CD4-positive, alpha-beta T cell (primary cell): ENCODE measurements around the gene C2orf92. TPM values are rescaled to one million over a fixed set of nuclear protein-coding genes. Genes with fewer than 3 reads are reported as not detected.

Experiments used
- ATAC-seq: fragments of 200-7000 bp; cut with Tn5 transposase; one replicate; pipeline ENCODE4 v1.10.0; 2022; ENCODE audit warnings: mild to moderate bottlenecking; ENCODE audit not compliant: poor library complexity
- CTCF ChIA-PET: fragments of 350-600 bp; sonication (Branson Sonifier 250); formaldehyde crosslinking; loops from one replicate; lab custom pipeline; 2021; ENCODE audit warnings: antibody characterized with exemption, inconsistent platforms; lab: Charles Lee
- POLR2A ChIA-PET: fragments of 350-600 bp; sonication (Branson Sonifier 250); formaldehyde crosslinking; loops from one replicate; lab custom pipeline; 2021; ENCODE audit warnings: antibody characterized with exemption, inconsistent platforms; lab: Charles Lee
- DNase-seq, 14 experiments: peaks; one replicate each; pipeline ENCODE4 v3.0.0-alpha.2; 2013 to 2020; ENCODE audit warnings: mixed read lengths in 2 of 14
- H3K27ac ChIP-seq, 2 donors: one replicate each; pipeline versions ENCODE4 v1.5.1 to v1.7.0; 2013; ENCODE audit warnings: low read length in 2 of 2, low read depth in 1 of 2, mild to moderate bottlenecking in 1 of 2
- H3K27me3 ChIP-seq, 2 experiments: 1 replicate in 1 of 2; 2 replicates in 1 of 2; pipeline versions ENCODE4 v1.6.1 to v1.7.0; 2013; ENCODE audit warnings: low read length in 2 of 2, control low read depth in 1 of 2, mild to moderate bottlenecking in 1 of 2, moderate library complexity in 1 of 2; ENCODE audit not compliant: insufficient read depth in 2 of 2, control insufficient read depth in 1 of 2
- H3K36me3 ChIP-seq: one replicate; pipeline ENCODE4 v1.6.1; 2013; ENCODE audit warnings: low read length, control low read depth; ENCODE audit not compliant: insufficient read depth
- H3K4me1 ChIP-seq: one replicate; pipeline ENCODE4 v1.6.1; 2013; ENCODE audit warnings: low read length, control low read depth; ENCODE audit not compliant: insufficient read depth
- H3K4me3 ChIP-seq: one replicate; pipeline ENCODE4 v1.5.1; 2013; ENCODE audit warnings: mild to moderate bottlenecking, low read length, moderate library complexity
- H3K9me3 ChIP-seq, 2 experiments: 1 replicate in 1 of 2; 2 replicates in 1 of 2; pipeline versions ENCODE4 v1.6.1 to v1.7.0; 2013; ENCODE audit warnings: low read length in 2 of 2, mild to moderate bottlenecking in 2 of 2, control low read depth in 1 of 2, moderate library complexity in 1 of 2; ENCODE audit not compliant: control insufficient read depth in 1 of 2, insufficient read depth in 1 of 2
- H3K27ac Mint-ChIP-seq: one replicate; pipeline ENCODE4 v1.8.0; 2020; ENCODE audit warnings: mixed read lengths
- H3K27me3 Mint-ChIP-seq: one replicate; pipeline ENCODE4 v1.8.0; 2021; ENCODE audit warnings: mixed read lengths
- H3K36me3 Mint-ChIP-seq: one replicate; pipeline ENCODE4 v1.8.0; 2021; ENCODE audit warnings: low read depth, mixed read lengths
- H3K4me1 Mint-ChIP-seq: one replicate; pipeline ENCODE4 v1.8.0; 2021; ENCODE audit warnings: low read depth, mixed read lengths
- H3K4me3 Mint-ChIP-seq: one replicate; pipeline ENCODE4 v1.8.0; 2020; ENCODE audit warnings: mild to moderate bottlenecking, mixed read lengths
- H3K9me3 Mint-ChIP-seq: one replicate; pipeline ENCODE4 v1.8.0; 2020; ENCODE audit warnings: mixed read lengths
- CTCF ChIP-seq: fragments of 200-600 bp; IDR thresholded peaks from one replicate; pipeline ENCODE4 v1.8.0; 2022; ENCODE audit warnings: antibody characterized with exemption, mild to moderate bottlenecking
- intact Hi-C, 2 experiments: fragments of 100-400 bp; cut with DNase I in 1 of 2; cut with micrococcal nuclease in 1 of 2; formaldehyde crosslinking; loops; one replicate each; pipeline versions ENCODE4 v1.15.1 to v1.9.0; 2023 to 2025; cut with DNase I, micrococcal nuclease
- total RNA-seq, 174 experiments: library from RNA in 2 of 174; stranded (reverse) in 2 of 174; gene quantifications; one replicate each; pipeline ENCODE4 v1.2.3 and lab custom pipeline; 2021 to 2026

Gene C2orf92
- total RNA-seq, 2 experiments from 2014 or later: 12.4 to 13.4 TPM

GRCh38 chr2:97712693-97713295 lies 43.3 kb downstream of the C2orf92 start:
- CTCF ChIA-PET: interaction anchor here (0.6 to 2.3 kb wide), 7 partner anchors 13 to 122 kb away, joined by 3 to 15 read pairs (median 7); no protein-coding TSS in a partner anchor
- peaks cover 82% of the 10 kb centered on the region for H3K4me1 ChIP-seq

GRCh38 chr2:97713296-97714083 lies 44.0 kb downstream of the C2orf92 start, which contains the start of gene ZAP70:
TSS of gene ZAP70 (plus strand) at chr2:97713576. CDS start at chr2:97724037, 10,461 bp downstream.
- peak within 1 kb of the TSS; percentile 76 for H3K4me3 ChIP-seq

More at GRCh38 chr2:97712693-97713295, 43.3 kb downstream of the C2orf92 start:
- intact Hi-C loops: loop anchor here (2.0 to 10.0 kb wide), 4 partner anchors 16 to 1112 kb away; partner anchors contain the start of genes ACTR1B (in 1 of the 2) and TMEM131 (in 1 of the 2)
- Mint-ChIP-seq H3K4me3 (peak overlapping the region; percentile 99), H3K27me3 (no peaks in the 10 kb centered on the region), H3K27ac (peak overlapping the region; percentile 98), H3K9me3 (no peaks in the 10 kb centered on the region), H3K36me3 (peaks cover 45% of the 10 kb centered on the region), H3K4me1 (peaks cover 77% of the 10 kb centered on the region)
- H3K9me3 ChIP-seq: no peaks in the 10 kb centered on the region
- TF ChIP-seq CTCF: no peak
- POLR2A ChIA-PET: interaction anchor here (0.9 to 3.7 kb wide), 12 partner anchors 11 to 752 kb away, joined by 3 to 42 read pairs (median 8); partner anchors contain the start of genes ACTR1B, ANKRD36B and COX5B
- peak; percentile 15 for ATAC-seq
- H3K4me3 ChIP-seq: peak overlapping the region; percentile 76
- H3K27me3 ChIP-seq: no peaks in the 10 kb centered on the region
- peak overlapping the region; percentile 79 to 88 for H3K27ac ChIP-seq
- peaks cover 25% of the 10 kb centered on the region for H3K36me3 ChIP-seq
- peak in 7 of 14 experiments; percentile 19 to 69 (median 39) for DNase-seq

More at GRCh38 chr2:97713296-97714083, 44.0 kb downstream of the C2orf92 start, which contains the start of gene ZAP70:
- intact Hi-C loops: loop anchor here (2.0 to 10.0 kb wide), 4 partner anchors 15 to 1111 kb away; partner anchors contain the start of genes ACTR1B (in 1 of the 2) and TMEM131 (in 1 of the 2)
- Mint-ChIP-seq H3K4me3 (peak within 1 kb of the TSS; percentile 99), H3K4me1 (peaks cover 84% of the 10 kb centered on the region), H3K36me3 (peaks cover 52% of the 10 kb centered on the region), H3K27ac (peak within 1 kb of the TSS; percentile 98), H3K9me3 (no peaks in the 10 kb centered on the region), H3K27me3 (no peaks in the 10 kb centered on the region)
- CTCF ChIA-PET: interaction anchor here (0.6 to 2.3 kb wide), 6 partner anchors 13 to 123 kb away, joined by 3 to 15 read pairs (median 8); no protein-coding TSS in a partner anchor
- Histone ChIP-seq H3K27me3 (no peaks in the 10 kb centered on the region), H3K4me1 (peaks cover 89% of the 10 kb centered on the region), H3K9me3 (no peaks in the 10 kb centered on the region), H3K27ac (peak within 1 kb of the TSS; percentile 79 to 88), H3K36me3 (peaks cover 32% of the 10 kb centered on the region)
- POLR2A ChIA-PET: interaction anchor here (0.7 to 3.7 kb wide), 13 partner anchors 10 to 751 kb away, joined by 3 to 42 read pairs (median 7); partner anchors contain the start of genes ACTR1B, ANKRD36B and COX5B
- ATAC-seq (peak; percentile 71), DNase-seq (peak; percentile 40 to 88 (median 64))
- TF ChIP-seq CTCF: no peak
